Chondrocyte (in vitro differentiated cells): ENCODE results near the gene RBM23. TPM values are rescaled to one million over a fixed set of nuclear protein-coding genes. Genes with fewer than 3 reads are reported as not detected.
A peak's percentile ranks its signal among the peaks of the same experiment; 100 is the strongest.

ENCODE experiments used
- DNase-seq: peaks from one replicate; pipeline ENCODE4 v3.0.0; 2021; ENCODE audit warnings: mixed read lengths, low spot score
- H3K27ac Mint-ChIP-seq: one replicate; pipeline ENCODE4 v1.8.0; 2021; ENCODE audit warnings: mild to moderate bottlenecking, moderate library complexity, mixed read lengths; ENCODE audit not compliant: unreplicated experiment
- H3K27me3 Mint-ChIP-seq: 2 replicates; pipeline ENCODE4 v1.8.0; 2021; ENCODE audit warnings: low read depth, mixed read lengths
- H3K36me3 Mint-ChIP-seq: 2 replicates; pipeline ENCODE4 v1.8.0; 2021; ENCODE audit warnings: low read depth, mixed read lengths
- H3K4me1 Mint-ChIP-seq: 2 replicates; pipeline ENCODE4 v1.8.0; 2021; ENCODE audit warnings: low read depth, mild to moderate bottlenecking, mixed read lengths
- H3K4me3 Mint-ChIP-seq: one replicate; pipeline ENCODE4 v1.8.0; 2021; ENCODE audit warnings: mild to moderate bottlenecking, moderate library complexity, mixed read lengths; ENCODE audit not compliant: unreplicated experiment
- H3K9me3 Mint-ChIP-seq: 2 replicates; pipeline ENCODE4 v1.8.0; 2021; ENCODE audit warnings: low read depth, mixed read lengths
- CTCF ChIP-seq: fragments of 200-600 bp; sonication (generic); IDR thresholded peaks from 2 replicates; pipeline ENCODE4 v1.5.0; 2021; ENCODE audit warnings: antibody characterized with exemption, mild to moderate bottlenecking, moderate library complexity
- total RNA-seq: library from RNA; stranded (reverse); gene quantifications from 3 replicates; pipeline ENCODE4 v1.2.1, GENCODE V29; 2021

The RBM23 gene
- total RNA-seq, 1 donor from 2014 or later: 53.1 TPM

GRCh38 chr14:22903742-22904087 is 15.2 kb downstream of the RBM23 start:
- no peak for TF ChIP-seq CTCF
- no peaks in the 10 kb centered on the region for H3K27me3 Mint-ChIP-seq
- DNase-seq: no peak
- H3K4me3 Mint-ChIP-seq: no peak overlapping the region
- no peaks in the 10 kb centered on the region for H3K9me3 Mint-ChIP-seq
- H3K4me1 Mint-ChIP-seq: peaks cover 11% of the 10 kb centered on the region
- peaks cover 40% of the 10 kb centered on the region for H3K36me3 Mint-ChIP-seq
- no peak overlapping the region for H3K27ac Mint-ChIP-seq

- Mint-ChIP-seq H3K4me3 (no peak overlapping the region), H3K36me3 (peaks cover 38% of the 10 kb centered on the region), H3K27ac (no peak overlapping the region), H3K4me1 (peaks cover 20% of the 10 kb centered on the region), H3K27me3 (no peaks in the 10 kb centered on the region), H3K9me3 (no peaks in the 10 kb centered on the region)
- no peak for DNase-seq
- TF ChIP-seq CTCF: no peak
Measured at GRCh38 chr14:22901799-22902198, 17.1 kb downstream of the RBM23 start.

GRCh38 chr14:22900081-22900799 is 18.7 kb downstream of the RBM23 start:
- peak overlapping the region; percentile 9 for H3K27ac Mint-ChIP-seq
- no peak for DNase-seq

GRCh38 chr14:22898302-22899090 is 20.5 kb downstream of the RBM23 start:
- DNase-seq: no peak
- H3K27me3 Mint-ChIP-seq: no peaks in the 10 kb centered on the region
- H3K27ac Mint-ChIP-seq: peak overlapping the region; percentile 88
- peaks cover 20% of the 10 kb centered on the region for H3K4me1 Mint-ChIP-seq
- H3K4me3 Mint-ChIP-seq: no peak overlapping the region
- no peaks in the 10 kb centered on the region for H3K9me3 Mint-ChIP-seq
- TF ChIP-seq CTCF: no peak
- H3K36me3 Mint-ChIP-seq: peaks cover 16% of the 10 kb centered on the region

More at GRCh38 chr14:22900081-22900799, 18.7 kb downstream of the RBM23 start:
- no peaks in the 10 kb centered on the region for H3K27me3 Mint-ChIP-seq
- H3K36me3 Mint-ChIP-seq: peaks cover 31% of the 10 kb centered on the region
- TF ChIP-seq CTCF: peak; percentile 84
- H3K9me3 Mint-ChIP-seq: no peaks in the 10 kb centered on the region
- peaks cover 20% of the 10 kb centered on the region for H3K4me1 Mint-ChIP-seq
- no peak overlapping the region for H3K4me3 Mint-ChIP-seq

GRCh38 chr14:22897357-22897756 is 21.6 kb downstream of the RBM23 start:
- no peak for DNase-seq
- Mint-ChIP-seq H3K27me3 (no peaks in the 10 kb centered on the region), H3K4me1 (peaks cover 20% of the 10 kb centered on the region), H3K27ac (no peak overlapping the region), H3K36me3 (peaks cover 12% of the 10 kb centered on the region), H3K4me3 (no peak overlapping the region), H3K9me3 (no peaks in the 10 kb centered on the region)
- TF ChIP-seq CTCF: no peak
